ENCODE results near the gene GFI1. TPM values are rescaled to one million over a fixed set of nuclear protein-coding genes. Genes with fewer than 3 reads are reported as not detected.
"Not testable (repeated sequence)": the region's sequence is repeated elsewhere in the genome, so short reads cannot be mapped to it uniquely, and the experiment has no call there.

Gene GFI1
- total RNA-seq: under 1 TPM in 3 of 4 donors, not detected in 1; 0.27 to 0.91 (median 0.36) TPM

DNA sequence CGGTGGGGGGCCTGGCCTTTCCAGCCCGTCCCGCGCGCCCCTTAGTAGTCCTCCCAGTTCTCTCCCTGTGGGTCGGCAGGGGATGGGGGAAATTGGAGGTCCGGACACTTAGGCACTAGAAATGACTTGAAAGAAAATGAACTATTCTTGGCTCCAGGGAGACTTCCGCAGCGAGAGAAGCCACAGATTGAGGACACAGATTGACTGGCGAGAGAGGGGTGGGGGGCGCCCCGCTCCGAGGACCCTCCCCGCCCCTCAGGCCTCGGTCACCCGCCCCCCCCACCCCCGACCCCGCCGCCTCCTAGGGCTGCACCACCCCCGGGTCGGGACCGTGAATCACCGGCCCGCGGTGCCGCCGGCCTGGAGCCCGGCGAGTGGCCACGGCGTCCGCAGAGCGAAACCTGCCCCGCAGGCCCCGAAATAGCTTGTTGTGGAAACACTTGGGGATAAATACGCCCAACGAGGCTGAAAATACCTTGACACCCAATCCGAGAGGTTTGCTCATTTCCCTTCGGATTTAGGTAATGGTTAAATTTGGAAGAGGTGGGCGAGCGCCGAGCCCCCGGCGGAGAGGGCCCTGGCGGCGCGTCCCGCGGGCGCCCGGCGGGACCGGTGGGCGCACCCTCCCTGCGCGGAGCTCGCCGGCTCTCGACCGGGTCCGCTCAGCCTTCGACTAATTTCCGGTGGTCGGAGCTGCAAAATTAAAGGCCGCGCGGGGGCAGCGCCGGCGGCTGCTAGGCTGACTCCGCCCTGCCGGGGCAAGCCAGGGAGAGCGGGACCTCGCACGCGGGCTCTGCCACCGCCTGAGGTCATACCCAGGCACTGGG is at the start of gene GFI1:
TSS of gene GFI1 (minus strand) at position 675 of the 827 bp plus-strand sequence. CDS start 3,438 bp downstream, outside the sequence.
- intact Hi-C loops (cut with DNase I; ENCODE audit: low total_unique reads): no loop called here
- TF ChIP-seq POLR2A (IDR thresholded peaks at IDR 0.05): no peak
- TF ChIP-seq, protein P1, sequence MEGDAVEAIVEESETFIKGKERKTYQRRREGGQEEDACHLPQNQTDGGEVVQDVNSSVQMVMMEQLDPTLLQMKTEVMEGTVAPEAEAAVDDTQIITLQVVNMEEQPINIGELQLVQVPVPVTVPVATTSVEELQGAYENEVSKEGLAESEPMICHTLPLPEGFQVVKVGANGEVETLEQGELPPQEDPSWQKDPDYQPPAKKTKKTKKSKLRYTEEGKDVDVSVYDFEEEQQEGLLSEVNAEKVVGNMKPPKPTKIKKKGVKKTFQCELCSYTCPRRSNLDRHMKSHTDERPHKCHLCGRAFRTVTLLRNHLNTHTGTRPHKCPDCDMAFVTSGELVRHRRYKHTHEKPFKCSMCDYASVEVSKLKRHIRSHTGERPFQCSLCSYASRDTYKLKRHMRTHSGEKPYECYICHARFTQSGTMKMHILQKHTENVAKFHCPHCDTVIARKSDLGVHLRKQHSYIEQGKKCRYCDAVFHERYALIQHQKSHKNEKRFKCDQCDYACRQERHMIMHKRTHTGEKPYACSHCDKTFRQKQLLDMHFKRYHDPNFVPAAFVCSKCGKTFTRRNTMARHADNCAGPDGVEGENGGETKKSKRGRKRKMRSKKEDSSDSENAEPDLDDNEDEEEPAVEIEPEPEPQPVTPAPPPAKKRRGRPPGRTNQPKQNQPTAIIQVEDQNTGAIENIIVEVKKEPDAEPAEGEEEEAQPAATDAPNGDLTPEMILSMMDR (IDR thresholded peaks at IDR 0.05): no peak

DNA sequence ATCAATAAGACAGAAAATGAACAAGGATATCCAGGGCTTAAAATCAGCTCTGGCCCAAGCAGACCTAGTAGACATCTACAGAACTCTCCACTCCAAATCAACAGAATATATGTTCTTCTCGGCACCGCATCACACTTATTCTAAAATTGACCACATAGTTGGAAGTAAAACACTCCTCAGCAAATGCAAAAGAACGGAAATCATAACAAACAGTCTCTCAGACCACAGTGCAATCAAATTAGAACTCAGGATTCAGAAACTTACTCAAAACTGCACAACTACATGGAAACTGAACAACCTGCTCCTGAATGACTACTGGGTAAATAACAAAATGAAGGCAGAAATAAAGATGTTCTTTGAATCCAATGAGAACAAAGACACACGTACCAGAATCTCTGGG is 45.6 kb upstream of the GFI1 start:
- intact Hi-C loops (cut with DNase I; ENCODE audit: low total_unique reads): not testable (repeated sequence)
- 94 to 95% methylated on average over 4 of the region's 4 CpGs for WGBS, 2 donors

More for the DNA sequence above, at the start of gene GFI1:
- peak within 1 kb of the TSS; percentile 43 for H3K4me3 ChIP-seq (ENCODE audit: low read depth, poor library complexity, severe bottlenecking)
- WGBS, 2 donors: 1 to 2% methylated on average over 53 to 77 of the region's 77 CpGs
- no peak for DNase-seq (ENCODE audit: low spot score in 2 of 2)

DNA sequence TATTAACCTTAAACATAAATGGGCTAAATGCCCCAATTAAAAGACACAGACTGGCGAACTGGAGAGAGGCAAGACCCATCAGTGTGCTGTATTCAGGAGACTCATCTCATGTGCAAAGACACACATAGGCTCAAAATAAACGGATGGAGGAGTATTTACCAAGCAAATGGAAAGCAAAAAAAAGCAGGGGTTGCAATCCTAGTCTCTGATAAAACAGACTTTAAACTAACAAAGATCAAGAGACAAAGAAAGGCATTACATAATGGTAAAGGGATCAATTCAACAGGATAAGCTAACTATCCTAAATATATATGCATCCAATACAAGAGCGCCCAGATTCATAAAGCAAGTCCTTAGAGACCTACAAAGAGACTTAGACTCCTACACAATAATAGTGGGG is 45.2 kb upstream of the GFI1 start:
- WGBS, 2 donors: 97 to 98% methylated on average over 3 of the region's 3 CpGs
- intact Hi-C loops (cut with DNase I; ENCODE audit: low total_unique reads); H3K4me3 ChIP-seq (ENCODE audit: low read depth, poor library complexity, severe bottlenecking); DNase-seq (ENCODE audit: low spot score in 2 of 2): not testable (repeated sequence)

More for the DNA sequence above, 45.6 kb upstream of the GFI1 start:
- H3K4me3 ChIP-seq (ENCODE audit: low read depth, poor library complexity, severe bottlenecking); DNase-seq (ENCODE audit: low spot score in 2 of 2): not testable (repeated sequence)

DNA sequence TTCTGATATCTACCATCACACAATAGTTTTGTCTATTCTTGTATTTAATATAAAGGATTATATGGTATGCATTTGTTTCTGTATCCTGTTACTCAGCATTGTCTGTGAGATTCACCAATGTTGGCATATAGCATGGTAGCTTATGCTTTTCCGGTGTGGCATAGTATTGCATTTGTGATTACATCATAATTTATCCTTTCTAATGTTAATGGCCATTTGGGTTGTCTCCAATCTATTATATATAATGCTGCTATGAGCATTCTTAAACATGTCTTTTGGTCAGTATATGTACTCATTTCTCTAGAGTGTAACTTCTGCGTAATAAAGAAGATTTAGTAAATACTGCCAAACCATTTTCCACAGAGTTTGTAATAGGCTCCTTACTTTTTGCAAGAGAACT is 40.9 kb upstream of the GFI1 start:
- WGBS, 2 donors: 84 to 90% methylated on average over 2 of the region's 2 CpGs
- intact Hi-C loops (cut with DNase I; ENCODE audit: low total_unique reads): no loop called here
- no peak for DNase-seq (ENCODE audit: low spot score in 2 of 2)
- H3K4me3 ChIP-seq (ENCODE audit: low read depth, poor library complexity, severe bottlenecking): no peak overlapping the region
- no peak for TF ChIP-seq POLR2A (IDR thresholded peaks at IDR 0.05)
- TF ChIP-seq, protein P1 (IDR thresholded peaks at IDR 0.05): no peak

DNA sequence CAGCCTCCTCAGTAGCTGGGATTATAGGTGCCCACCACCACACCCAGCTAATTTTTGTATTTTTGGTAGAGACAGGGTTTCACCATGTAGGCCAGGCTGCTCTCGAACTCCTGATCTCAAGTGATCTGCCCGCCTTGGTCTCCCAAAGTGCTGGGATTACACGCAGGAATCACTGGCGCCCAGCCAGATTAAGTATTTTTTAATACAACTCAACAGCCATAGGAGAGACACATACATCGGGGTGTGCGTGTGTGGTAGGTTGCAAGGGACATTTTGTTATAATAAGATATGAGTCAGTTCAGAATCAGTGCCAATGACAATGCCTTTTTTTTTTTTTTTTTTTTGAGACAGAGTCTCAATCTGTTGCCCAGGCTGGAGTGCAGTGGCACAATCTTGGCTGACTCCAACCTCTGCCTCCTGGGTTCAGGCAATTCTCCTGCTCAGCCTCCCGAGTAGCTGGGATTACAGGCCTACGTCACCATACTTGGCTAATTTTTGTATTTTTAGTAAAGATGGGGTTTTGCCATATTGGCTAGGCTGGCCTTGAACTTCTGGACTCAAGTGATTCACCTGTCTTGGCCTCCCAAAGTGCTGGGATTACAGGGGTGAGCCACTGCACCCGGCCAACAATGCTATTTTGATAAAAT is 38.3 kb upstream of the GFI1 start:
- 93 to 96% methylated on average over 9 of the region's 9 CpGs for WGBS, 2 donors
- DNase-seq (ENCODE audit: low spot score in 2 of 2); H3K4me3 ChIP-seq (ENCODE audit: low read depth, poor library complexity, severe bottlenecking); intact Hi-C loops (cut with DNase I; ENCODE audit: low total_unique reads): not testable (repeated sequence)

DNA sequence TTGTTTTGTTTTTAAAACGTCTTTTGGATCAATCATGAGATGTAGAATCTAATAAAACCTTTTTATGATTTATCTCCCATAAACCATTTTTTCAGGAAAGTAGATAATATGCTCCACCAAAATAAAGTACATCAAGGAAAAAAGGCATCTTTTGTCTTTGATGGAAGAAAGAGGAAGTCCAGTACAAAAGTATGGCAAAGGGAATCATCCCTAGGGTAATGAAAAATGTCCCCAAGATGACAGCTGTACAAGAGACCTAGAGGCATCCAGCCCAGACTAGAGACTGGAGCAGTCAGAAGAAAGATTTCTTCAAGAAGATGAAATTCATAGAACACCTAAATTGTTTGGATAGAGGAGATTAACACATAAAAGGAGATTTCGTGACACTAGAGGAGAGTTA is 32.3 kb upstream of the GFI1 start:
- no peak for DNase-seq (ENCODE audit: low spot score in 2 of 2)
- no peak overlapping the region for H3K4me3 ChIP-seq (ENCODE audit: low read depth, poor library complexity, severe bottlenecking)
- 65% methylated on average over 2 of the region's 2 CpGs for WGBS, 2 donors
- no peak for TF ChIP-seq POLR2A (IDR thresholded peaks at IDR 0.05)
- TF ChIP-seq, protein P1 (IDR thresholded peaks at IDR 0.05): no peak
- intact Hi-C loops (cut with DNase I; ENCODE audit: low total_unique reads): no loop called here

DNA sequence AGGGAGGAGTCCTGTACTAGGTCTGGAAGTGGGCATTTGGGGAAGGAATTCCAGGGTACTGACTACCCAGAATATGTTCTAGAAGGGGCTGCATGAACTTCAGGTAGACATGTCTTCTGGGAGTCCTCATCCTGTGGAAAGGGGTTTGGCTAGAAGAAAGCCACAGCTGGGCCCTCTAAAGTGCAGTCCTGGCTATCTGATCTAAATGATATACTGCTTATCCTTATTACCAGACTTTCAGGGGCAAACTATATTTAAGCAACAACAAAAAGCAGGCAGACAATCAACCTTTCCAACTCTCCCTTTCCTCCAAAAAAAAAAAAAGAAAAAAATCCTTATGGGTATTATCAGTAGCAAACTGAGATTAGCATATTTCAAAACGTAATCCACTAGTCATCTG is 29.8 kb upstream of the GFI1 start:
- intact Hi-C loops (cut with DNase I; ENCODE audit: low total_unique reads): no loop called here
- 89 to 91% methylated on average over 1 of the region's 1 CpG for WGBS, 2 donors
- no peak for DNase-seq (ENCODE audit: low spot score in 2 of 2)
- TF ChIP-seq, protein P1 (IDR thresholded peaks at IDR 0.05): no peak
- TF ChIP-seq POLR2A (IDR thresholded peaks at IDR 0.05): no peak
- no peak overlapping the region for H3K4me3 ChIP-seq (ENCODE audit: low read depth, poor library complexity, severe bottlenecking)

Measured in lower leg skin (tissue), 4 donors.